ENCODE results near the gene BBIP1. TPM values are rescaled to one million over a fixed set of nuclear protein-coding genes. Genes with fewer than 3 reads are reported as not detected.

The BBIP1 gene
- total and polyA plus RNA-seq, 2 donors (not counting 3 experiments of a cell fraction or from before 2014, with no cell fraction given), result 9.9 to 32.8 TPM

- H3K9ac ChIP-seq (replicated peaks; ENCODE audit: extremely low read depth, insufficient read depth, low read length), result no peak overlapping the region
- H3K4me3 ChIP-seq (replicated peaks in 1 of 3; ENCODE audit: insufficient read depth in 1 of 3, low read depth in 1 of 3, low read length in 3 of 3), result no peak overlapping the region
- peaks cover 62% of the 10 kb centered on the region for H3K79me2 ChIP-seq (ENCODE audit: control insufficient read depth, insufficient read depth, low read length)
- DNase-seq (ENCODE audit: low read depth, low spot score), result no peak
- POLR2A ChIA-PET, result no interaction called here
- H3K4me1 ChIP-seq (ENCODE audit: control insufficient read depth, extremely low read depth, insufficient read depth, low read length), result peaks cover 7% of the 10 kb centered on the region
- H3K9me3 ChIP-seq (replicated peaks; ENCODE audit: control insufficient read depth, insufficient read depth, low read length), result no peaks in the 10 kb centered on the region
- intact Hi-C loops (cut with micrococcal nuclease), result no loop called here
- no peak overlapping the region for H2AFZ ChIP-seq (ENCODE audit: low read depth, low read length)
- no peak overlapping the region for H3K4me2 ChIP-seq (ENCODE audit: insufficient read depth, low read length)
- H3K27me3 ChIP-seq (ENCODE audit: control insufficient read depth in 2 of 2, insufficient read depth in 2 of 2, low read length in 2 of 2), result no peaks in the 10 kb centered on the region
- dilution Hi-C loops (cut with MboI; ENCODE audit: extremely low pct_ligation_motif_present, low sequenced_read_pairs), result no loop called here
- BruUV-seq (replicated peaks), result no TSS peak
- peaks cover 5% of the 10 kb centered on the region for H4K20me1 ChIP-seq (replicated peaks; ENCODE audit: control insufficient read depth, extremely low read depth, insufficient read depth, low read length)
- H3K36me3 ChIP-seq (ENCODE audit: control insufficient read depth in 2 of 2, extremely low read depth in 1 of 2, insufficient read depth in 2 of 2, low read length in 2 of 2), result no peaks in the 10 kb centered on the region
- H3K27ac ChIP-seq (ENCODE audit: insufficient read depth, low read depth, low read length), result no peak overlapping the region
- no peak for FAIRE-seq
- H3K9me1 ChIP-seq (replicated peaks; ENCODE audit: control insufficient read depth, extremely low read depth, insufficient read depth, low read length), result no peaks in the 10 kb centered on the region
- CTCF ChIA-PET, result no interaction called here
- no peak for TF ChIP-seq MYC (IDR thresholded peaks at IDR 0.05; ENCODE audit: low read depth, low read length)
- no peak for TF ChIP-seq POLR2A (IDR thresholded peaks at IDR 0.05; ENCODE audit: low read depth, low read length)
- TF ChIP-seq CTCF (IDR thresholded peaks at IDR 0.05; ENCODE audit: extremely low read depth in 1 of 2, insufficient read depth in 1 of 2, low read depth in 1 of 2, low read length in 2 of 2), result no peak
- TF ChIP-seq GATA2 (IDR thresholded peaks at IDR 0.05; ENCODE audit: insufficient read depth, insufficient read length, low read depth, low read length), result no peak
- TF ChIP-seq JUN (IDR thresholded peaks at IDR 0.05; ENCODE audit: borderline replicate concordance, insufficient read depth, insufficient read length, low read depth), result no peak
- TF ChIP-seq, protein P1, sequence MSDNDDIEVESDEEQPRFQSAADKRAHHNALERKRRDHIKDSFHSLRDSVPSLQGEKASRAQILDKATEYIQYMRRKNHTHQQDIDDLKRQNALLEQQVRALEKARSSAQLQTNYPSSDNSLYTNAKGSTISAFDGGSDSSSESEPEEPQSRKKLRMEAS (IDR thresholded peaks at IDR 0.05; ENCODE audit: insufficient read depth, insufficient read length), result no peak
- TF ChIP-seq FOS (IDR thresholded peaks at IDR 0.05; ENCODE audit: borderline replicate concordance, insufficient read depth, low read length), result no peak
- TF ChIP-seq EZH2 (IDR thresholded peaks at IDR 0.05; ENCODE audit: borderline replicate concordance, low read depth, low read length, severe bottlenecking), result no peak
- TF ChIP-seq POLR2AphosphoS5 (IDR thresholded peaks at IDR 0.05; ENCODE audit: insufficient read depth, low read depth, low read length), result no peak
Measured at GRCh38 chr10:110967009-110967630, 48.1 kb upstream of the BBIP1 start.

All from endothelial cell of umbilical vein (primary cell).